Left renal cortex interstitium (tissue), 4 donors: ENCODE measurements around the gene ZFR. TPM values are rescaled to one million over a fixed set of nuclear protein-coding genes. Genes with fewer than 3 reads are reported as not detected.
"Not testable (repeated sequence)": the region's sequence is repeated elsewhere in the genome, so short reads cannot be mapped to it uniquely, and the experiment has no call there.

Experiments used
- DNase-seq, 4 donors: peaks; one replicate each; pipeline ENCODE4 v3.0.0-alpha.2; 2013; ENCODE audit warnings: low read depth in 4 of 4, low spot score in 2 of 4, missing footprints in 1 of 4
- polyA plus RNA-seq, 4 donors: library from polyadenylated mRNA; unstranded; fragments of 120-200 nt; gene quantifications; one replicate each; pipeline ENCODE4 v1.2.1, GENCODE V29; 2013; ENCODE audit not compliant: insufficient read length in 4 of 4

The ZFR gene
- polyA plus RNA-seq, 4 donors, result 106 to 129 (median 120) TPM

DNA sequence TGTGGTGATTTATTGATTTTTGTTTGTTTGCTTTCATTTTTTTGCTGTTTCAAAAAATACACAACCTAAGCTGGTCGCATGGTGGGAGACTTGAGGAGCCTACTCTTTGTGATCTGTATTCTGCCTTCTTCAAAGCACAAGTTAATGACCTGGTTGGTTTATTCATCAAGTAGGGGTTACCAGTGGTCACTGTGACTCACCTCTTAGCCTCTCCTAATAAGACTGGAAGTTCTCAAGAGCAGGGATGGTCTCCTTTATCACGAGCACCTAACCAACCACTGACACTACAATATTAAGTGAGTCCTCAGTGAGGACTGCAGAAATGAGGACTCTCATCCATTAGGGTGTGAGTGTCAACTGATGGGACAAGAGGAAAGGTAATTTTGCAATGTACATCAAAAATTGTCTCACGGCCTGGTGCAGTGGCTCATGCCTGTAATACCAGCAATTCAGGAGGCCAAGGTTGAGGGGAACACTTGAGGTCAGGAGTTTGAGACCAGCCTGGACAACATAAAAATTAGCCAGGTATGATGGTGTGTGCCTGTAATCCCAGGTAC, 118.2 kb downstream of the ZFR start:
- no peak for DNase-seq

DNA sequence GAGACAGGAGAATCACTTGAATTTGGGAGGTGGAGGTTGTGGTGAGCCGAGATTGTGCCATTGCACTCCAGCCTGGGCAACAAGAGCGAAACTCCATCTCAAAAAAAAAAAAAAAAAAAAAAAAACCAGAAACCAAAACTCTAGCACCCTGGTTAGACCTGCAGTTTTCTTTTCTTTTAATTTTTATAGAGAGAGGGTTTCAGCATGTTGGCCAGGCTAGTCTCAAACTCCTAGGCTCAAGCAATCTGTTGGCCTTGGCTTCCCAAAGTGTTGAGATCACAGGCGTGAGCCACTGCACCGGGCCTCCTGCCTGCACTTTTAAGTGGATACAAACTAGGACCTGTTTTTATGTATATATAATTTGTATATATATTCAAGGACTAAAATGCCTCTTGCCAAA, 118.9 kb downstream of the ZFR start:
- DNase-seq, result no peak

DNA sequence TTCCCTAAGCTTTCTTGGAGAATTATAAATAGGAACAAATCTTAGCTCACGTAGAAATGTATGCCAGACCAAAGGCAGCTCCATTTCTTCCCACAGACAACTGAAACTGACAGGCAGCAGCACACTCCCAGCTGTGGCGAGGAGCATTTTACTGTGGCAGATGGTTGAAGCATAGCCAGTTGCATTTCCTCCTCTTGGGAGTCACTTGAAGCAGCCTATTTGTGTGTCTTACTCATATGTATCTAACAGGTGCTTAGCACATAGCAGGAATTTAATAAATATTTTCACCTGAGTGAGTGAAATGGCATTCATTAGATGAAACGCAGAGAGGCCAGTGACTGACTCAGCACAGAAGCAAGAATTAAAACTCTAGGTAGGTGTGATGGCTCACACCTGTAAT, 119.5 kb downstream of the ZFR start:
- no peak for DNase-seq

DNA sequence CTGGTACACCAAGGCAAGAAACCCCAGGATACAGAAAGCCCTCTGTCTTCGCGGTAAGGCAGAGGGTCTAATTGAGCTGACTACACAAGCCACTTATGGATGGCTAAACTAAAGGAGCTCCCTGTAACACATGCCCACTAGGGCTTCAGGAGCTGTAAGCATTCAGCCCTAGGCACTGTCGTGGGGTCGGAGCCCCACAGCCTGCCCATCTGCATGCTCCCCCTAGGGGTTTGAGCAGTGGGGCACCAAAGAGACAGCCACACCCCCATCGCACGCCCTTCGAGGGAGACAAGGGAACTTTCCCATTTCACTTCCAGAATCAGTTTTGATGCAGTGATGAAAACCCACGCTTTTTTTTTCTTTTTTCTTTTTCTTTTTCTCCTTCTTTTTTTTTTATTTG, 120.8 kb downstream of the ZFR start:
- DNase-seq, result no peak

DNA sequence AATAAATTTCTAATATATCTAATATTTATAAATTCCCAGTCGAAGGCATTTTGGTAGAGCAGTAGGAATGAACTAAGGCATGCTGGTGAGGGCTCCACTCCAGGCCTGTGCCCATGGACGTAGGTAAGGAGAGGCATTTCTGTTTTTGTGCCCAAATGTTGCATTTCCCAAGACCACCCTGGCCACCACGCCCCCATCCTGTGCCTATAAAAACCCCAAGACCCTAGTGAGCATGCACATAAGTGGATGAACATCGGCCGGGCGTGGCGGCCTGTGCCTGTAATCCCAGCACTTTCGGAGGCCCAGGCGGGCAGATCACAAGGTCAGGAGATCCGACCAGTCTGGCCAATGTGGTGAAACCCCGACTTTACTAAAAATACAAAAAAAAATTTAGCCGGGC, 121.7 kb downstream of the ZFR start:
- DNase-seq, result no peak

DNA sequence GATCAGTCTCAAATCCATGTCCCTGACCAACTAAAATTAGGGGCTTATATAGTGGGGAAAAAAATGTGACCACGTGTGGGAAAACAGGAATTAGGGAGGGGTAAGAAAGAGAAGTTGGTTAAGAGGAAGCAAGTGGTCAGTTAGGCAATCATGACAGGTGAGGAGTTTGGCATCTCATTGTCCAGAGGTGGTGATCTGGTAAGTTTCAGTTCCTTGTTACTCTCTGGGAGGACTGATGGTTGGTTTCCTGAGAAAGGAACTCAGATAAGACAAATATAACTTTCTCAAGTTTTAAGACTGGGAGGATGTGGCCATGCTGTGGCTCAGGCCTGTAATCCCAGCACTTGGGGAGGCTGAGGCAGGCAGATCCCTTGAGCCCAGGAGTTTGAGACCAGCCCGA, 122.8 kb downstream of the ZFR start:
- not testable (repeated sequence) for DNase-seq

DNA sequence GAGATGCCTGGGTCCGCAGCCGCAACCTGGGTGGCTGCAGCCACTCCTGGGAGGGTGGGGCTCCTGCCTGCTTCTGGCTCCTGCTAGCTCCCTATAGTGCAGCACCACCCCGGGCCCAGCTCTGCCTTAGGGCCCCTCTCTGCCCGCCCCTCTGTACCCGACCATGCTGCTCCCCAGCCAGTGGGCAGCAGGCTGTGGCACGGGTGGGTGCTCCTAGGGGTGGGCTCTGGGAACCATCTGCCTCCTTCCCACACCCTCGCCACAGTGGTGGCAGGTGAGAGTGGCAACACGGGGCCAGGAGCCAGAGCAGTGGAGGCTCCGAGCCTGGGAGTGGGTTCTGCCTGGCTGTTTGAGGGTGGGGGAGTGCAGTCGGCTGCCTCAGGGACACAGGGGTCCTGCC, 124.0 kb downstream of the ZFR start:
- no peak for DNase-seq

DNA sequence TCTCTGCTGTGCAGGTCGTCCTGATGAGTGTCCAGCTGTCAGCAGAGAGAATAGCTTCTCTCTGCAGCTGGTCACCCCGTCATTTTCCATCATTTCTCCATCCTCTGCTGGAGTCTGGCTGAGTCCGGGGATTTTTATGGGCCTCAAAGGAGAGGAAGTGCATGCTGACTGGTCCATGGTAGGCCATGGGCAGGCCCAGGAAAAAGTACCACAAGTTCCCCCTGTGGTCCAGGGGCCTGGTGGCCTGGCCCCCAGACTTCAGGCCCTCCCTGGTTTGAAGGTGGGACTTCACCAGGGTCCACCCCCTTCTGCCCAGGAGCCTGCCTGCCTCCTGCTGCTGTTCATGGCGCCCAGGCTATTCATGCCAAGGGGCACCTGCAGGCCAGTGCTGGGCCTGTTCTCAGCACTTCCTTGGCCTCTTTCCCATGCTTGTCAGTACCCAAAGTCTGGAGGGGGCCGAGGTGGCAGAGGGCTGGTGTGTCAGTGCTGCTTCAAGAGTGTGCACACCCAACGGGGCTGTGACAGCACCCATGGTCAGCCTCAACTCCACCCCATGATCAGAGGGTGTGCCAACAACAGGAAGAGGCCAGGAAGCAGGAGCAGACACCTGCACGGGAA, 124.5 kb downstream of the ZFR start:
- DNase-seq, result no peak

DNA sequence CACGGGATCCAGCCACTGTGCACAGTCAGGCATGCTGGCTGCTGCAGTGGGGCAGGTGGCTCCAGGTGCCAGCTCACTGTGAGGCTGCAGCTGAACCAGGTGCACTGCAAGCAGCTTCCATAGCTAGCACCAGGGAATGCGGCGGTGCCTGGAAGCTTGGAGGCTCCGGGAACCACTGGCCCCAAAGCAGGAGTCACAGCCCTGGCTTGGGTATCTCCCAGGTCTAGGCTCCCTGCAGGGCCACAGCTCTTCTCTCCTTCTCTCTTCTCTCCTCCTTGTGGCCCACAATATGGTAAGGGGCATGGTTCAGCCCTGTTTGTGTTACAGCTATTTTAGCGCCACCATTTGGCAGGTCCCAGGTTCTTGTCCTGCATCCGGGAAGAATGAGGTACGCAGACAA, 125.1 kb downstream of the ZFR start:
- DNase-seq, result no peak

DNA sequence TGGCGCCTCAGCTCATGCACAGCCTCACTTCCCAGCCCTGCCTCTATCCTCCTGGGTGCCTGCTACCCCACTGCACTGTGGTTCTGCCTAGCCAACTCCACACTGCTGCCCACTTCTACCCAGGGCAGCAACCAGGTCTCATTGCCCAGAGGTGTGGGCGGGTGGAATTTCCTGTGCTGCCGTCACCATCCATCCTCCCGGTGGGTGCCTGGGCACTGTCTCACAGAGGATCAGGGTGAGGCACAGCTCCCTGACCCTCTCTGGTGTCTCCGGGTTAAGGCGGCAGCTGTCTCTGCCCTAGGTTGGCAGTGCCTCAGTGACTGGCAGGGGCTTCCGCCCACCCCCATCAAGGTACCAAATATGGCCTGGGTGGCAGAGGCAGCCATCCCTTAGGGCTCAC, 127.5 kb downstream of the ZFR start:
- no peak for DNase-seq

DNA sequence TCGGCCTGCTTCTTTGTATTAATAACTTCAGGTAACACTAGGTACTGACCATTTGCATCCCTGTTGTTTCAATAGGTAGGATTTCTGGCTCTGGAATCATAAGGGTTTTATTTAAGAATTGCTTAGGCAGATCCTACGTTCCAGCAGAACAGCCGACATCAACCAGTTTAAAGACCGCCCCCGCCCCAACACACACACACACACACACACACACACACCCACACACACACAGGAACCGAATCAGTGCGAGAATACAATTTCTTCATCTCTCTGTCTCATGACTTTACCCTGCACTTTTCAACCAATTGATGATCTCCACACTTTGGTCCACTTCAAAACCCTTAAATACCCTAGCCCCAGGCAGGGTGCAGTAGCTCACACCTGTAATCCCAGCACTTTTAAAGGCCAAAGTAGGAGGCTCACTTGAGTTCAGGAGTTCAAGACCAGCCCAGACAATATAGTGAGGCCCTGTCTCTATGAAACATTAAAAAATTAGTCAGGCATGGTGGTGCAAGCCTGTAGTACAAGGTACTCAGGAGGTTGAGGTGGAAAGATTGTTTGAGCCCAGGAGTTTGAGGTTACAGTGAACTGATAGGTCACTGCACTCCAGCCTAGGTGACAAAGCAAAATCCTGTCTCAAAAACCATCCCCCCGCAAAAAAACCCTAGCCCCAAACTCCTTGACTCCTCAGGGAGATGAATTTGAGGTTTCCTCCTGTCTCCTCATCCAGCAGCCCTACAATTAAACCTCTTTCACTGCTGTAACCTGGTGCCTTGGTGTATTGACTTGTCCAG, 129.1 kb downstream of the ZFR start:
- DNase-seq, result no peak

DNA sequence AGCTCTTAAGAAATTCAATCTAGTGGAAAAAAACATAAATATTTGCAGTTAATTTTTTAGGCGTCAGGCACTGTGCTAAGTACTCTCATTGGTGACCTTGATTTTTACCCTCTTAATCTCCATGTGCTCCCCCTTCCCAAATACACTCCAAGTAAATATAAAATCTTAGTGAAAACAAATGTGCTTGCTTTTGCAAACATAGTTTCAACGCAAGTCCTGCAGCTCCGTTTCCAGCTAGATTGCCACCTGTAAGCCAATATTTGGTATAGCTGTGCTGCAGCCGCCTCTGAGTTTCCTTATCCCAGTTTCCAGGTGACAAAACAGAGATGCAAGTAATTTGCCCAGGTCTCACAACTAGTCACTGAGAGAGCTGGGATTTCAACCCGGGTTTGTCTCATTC, 129.9 kb downstream of the ZFR start:
- no peak for DNase-seq

DNA sequence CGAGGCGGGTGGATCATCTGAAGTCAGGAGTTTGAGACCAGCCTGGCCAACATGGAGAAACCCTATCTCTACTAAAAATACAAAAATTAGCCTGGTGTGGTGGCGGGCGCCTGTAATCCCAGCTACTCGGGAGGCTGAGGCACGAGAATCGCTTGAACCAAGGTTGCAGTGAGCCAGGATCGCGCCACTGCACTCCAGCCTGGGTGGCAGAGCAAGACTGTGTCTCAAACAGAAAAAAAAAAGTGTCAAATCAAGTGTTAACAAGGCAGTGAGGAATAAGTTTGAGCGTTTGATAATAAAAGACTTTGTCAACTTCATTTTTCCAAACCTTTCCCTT, 130.4 kb downstream of the ZFR start:
- DNase-seq, result not testable (repeated sequence)

DNA sequence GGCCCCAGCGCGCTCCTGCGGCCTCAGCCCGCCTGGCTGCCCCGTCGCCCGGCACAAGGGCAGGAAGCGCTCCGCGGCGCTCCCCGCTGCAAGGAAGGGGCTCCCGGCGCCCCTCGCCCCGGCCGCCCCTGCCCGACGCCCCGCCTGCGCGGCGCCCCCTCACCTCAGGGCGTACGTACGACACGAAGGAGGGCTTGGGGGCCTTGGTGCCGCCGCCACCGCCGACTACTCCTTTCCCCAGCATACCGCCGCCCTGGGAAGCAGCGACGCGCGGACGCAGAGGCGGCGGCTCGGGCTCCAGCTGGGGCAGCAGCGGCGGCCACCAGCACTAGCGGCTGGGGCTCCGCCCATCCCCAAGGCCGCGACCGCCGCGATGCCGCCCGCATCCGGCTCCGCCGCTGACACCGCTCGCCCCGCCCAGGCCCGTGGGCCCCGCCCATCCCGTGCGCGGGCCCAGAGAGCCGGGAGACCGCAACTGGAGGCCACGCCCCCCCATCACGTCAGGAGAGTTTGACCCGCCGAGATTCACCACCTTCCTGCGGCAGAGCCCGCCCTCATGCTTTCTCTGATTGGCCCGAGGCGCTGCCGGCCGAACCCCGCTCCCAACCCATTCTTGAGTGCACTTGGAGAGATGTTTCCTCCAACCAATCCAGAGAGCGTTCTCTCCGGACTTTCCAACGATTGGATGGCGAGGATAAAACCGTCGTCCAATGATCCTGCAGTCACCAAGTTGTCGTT, 131.8 kb downstream of the ZFR start, which contains the start of gene MTMR12:
Gene MTMR12 (minus strand): TSS at position 345 of the 738 bp plus-strand sequence. CDS start 101 bp downstream, at position 244.
- DNase-seq, result peak; percentile 95 to 99 (median 97)

DNA sequence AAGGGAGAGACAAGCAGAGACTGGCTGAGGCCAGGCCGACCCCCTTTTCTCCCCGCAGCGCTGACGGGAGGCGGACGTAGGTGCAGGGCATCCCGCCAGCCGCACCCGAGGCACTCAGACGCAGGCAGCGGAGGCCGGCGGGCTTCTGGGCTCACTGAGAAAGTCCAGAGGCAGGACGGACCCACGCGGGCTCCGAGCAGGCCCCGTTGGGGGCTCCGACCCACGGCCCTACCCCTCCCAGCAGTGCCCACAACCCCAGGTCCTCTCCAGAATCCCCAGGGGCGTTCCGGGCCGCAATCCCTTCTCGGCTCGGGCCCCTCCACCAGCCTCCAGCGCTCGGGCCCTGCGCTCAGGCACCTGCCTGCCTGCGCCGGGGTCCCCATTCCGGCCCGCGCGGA, 132.3 kb downstream of the ZFR start:
- peak in 1 of 4 donors; percentile 23 for DNase-seq

DNA sequence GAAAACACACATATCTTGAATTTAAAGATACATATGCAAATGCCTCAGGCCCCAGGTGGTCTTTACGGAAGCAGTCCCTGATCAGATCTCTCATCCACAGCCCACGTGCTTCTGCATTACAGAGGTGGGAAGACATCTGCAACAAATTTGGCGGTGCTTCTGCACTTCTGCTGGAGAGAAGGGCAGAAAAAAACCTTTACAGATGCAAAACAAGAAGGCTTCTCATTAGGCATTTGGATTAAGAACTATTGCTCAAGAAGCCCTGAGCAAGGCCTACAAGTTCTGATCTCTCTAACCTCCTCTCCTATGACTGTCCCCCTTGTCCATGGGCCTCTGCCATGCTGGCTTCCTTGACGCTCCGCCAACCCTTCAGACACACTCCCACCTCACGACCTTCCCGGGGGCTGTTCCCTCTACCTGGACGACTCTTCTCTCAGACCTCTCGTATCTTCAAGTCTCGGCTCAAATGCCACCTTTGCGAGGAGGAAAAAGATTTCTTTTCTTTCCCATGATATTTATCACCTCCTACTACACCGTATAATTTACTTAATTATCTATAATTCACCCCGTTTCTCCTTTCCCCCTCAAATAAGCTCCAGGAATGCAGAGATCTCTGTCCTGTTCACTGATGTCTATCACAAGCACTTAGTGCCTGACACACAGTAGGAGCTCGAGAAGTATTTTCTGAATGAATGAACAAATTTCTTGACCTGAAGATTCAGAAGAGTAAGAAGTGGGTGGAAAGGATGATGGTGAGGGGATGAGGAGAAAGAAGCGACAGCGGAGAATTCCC, 132.9 kb downstream of the ZFR start:
- no peak for DNase-seq

DNA sequence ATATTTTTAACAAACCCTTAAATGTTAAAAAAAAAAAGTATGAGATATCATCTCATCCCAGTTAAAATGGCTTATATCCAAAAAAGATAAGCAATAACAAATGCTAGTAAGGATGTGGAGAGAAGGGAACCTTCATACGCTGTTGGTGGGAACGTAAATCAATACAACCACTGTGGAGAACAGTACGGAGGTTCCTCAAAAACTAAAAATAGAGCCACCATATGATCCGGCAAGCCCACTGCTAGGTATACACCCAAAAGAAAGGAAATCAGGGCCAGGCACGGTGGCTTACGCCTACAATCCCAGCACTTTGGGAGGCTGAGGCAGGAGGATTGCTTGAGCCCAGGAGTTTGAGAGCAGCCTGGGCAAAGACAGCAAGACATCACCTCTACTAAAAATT, 134.8 kb downstream of the ZFR start:
- no peak for DNase-seq

DNA sequence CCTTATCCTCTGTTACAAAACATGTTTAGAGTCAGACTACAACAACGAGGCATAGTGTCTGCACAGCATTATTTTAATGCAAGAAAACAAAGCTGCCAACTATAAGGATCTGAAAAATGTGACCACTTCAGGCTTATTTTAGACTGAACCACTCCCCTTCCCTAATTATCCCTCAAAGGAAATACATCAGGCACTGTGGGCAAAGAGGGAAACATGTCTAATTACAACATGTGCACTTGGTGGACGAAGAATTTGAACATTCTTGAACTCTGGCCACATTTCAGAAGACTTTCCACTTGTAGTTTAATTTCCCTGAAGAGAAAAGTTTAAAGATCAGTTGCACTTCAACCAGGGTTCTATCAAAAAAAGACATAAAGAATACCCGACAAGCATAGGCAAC, 135.6 kb downstream of the ZFR start:
- no peak for DNase-seq

DNA sequence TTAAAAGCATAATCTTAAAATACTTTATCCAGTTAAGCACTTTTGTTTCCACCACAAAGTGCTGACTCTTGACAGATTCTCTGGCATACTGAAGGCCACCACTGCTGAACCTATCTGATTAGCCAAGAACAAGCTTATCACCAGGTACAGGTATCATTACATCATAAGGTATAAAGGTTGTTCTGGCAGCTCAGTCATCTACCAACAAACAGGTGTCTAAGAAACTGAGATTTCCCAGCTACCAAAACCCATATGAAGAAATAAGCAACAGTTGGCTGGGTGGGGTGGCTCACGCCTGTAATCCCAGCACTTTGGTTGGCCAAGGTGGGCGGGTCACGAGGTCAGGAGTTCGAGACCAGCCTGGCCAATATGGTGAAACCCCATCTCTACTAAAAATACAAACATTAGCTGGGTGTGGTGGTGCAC, 136.8 kb downstream of the ZFR start:
- no peak for DNase-seq

DNA sequence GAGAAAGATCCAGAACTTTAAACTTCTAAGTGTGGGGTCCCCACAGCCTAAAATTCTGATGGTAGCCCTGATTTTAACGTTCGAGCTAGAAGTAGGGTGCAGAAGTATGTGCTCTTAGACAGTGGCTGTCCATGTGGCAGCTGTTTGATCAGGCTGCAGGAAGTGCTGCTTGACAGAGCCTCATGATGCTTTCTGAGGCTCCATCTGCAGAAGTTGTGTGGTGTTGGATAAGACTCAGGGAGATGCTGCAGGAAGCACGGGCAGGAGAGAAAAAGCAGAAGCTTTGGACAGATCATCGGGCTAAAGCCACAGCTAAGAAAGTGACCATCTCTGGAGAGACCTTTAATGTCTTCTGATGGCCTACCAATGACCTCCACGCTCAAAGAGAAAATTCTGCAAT, 139.9 kb downstream of the ZFR start:
- no peak for DNase-seq
